GM19397 (cell line): ENCODE data around the gene NEURL1.

Experiments
- ATAC-seq: cut with Tn5 transposase; IDR thresholded peaks from one replicate; pipeline ENCODE4 v1.9.1; 2021; ENCODE audit warnings: mild to moderate bottlenecking, moderate library complexity; ENCODE audit not compliant: unreplicated experiment

The NEURL1 gene

GRCh38 chr10:103559776-103560175 lies 66.3 kb downstream of the NEURL1 start:
- ATAC-seq = no peak

DNA sequence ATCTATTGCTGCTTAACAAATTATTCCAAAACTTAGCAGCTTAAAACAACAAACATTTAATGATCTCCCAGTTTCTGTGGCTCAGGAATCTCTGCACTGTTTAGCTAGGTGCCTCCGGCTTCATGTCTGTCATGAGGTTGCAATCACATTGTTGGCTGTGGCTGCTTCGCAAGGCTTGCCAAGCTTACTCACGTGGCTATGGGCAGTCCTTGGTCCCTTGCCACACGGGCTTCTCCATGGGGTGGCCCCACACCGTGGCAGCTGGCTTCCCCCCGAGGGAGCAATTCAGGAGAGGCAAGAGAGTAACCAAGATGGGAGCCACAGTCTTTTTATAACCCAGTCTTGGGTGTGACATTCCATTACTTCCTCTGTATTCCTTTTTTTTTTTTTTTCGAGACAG lies 67.4 kb downstream of the NEURL1 start:
- ATAC-seq = no peak

- no peak for ATAC-seq
Measured at GRCh38 chr10:103562383-103562782, 68.9 kb downstream of the NEURL1 start.

DNA sequence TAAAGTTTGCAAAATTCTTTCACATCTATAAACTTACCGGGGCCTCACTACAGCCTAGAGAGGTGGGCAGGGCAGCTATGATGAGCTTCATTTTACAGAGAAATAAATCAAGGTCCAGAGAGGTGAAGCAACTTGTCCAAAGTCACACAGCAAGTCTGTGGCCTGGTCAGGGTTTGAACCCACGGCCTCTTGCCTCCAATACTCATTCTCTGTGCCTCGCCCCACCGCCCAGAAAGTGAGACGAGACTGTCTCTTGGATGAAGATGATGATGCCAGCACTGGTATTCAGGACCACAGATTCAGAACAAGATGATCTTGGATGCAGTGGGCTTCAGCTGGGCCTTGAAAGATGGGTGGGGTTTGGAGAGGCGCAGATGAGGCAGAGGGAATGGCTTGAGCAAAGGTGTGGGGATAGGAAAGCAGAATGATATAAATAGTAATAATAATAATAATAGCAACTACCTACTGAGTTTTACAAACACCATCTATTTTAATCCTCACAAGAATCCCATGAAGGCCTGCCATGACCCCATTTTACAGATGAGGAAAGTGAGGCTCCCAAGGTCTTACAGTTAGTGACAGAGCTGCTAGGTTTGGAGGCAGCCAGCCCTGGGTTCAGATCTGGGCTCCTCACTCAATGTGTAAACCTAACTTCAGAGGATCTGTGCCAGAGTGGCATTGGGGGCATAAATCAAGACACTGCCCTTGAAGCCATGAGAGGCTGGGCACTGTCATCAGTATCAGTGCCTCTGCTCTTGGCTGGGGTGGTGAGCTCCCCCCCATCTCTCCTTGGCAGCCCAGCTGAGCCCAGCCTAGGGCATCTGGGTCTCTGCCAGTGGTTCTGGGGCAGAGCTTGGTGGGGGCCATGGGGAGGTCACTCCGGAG lies 70.0 kb downstream of the NEURL1 start:
- ATAC-seq = no peak

DNA sequence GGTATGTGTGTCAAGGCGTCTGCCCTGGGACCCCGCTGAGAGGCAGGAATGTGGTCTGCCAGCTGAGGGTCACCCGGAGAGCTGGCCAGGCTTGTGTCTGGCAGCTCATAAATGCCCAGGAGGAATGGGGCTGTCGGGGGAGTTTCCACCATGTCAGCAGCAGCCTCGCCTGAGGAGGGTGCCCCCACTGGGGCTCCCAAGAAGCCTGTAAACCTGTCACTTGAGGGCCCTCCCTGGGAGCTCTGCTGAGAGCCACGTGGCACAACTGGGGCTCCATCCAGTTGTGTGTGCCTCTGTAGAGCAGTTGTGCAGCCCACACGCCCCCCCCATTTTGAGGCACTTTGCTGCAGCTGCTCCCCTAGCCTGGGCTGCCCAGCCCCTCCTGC lies 70.6 kb downstream of the NEURL1 start:
- ATAC-seq = no peak

DNA sequence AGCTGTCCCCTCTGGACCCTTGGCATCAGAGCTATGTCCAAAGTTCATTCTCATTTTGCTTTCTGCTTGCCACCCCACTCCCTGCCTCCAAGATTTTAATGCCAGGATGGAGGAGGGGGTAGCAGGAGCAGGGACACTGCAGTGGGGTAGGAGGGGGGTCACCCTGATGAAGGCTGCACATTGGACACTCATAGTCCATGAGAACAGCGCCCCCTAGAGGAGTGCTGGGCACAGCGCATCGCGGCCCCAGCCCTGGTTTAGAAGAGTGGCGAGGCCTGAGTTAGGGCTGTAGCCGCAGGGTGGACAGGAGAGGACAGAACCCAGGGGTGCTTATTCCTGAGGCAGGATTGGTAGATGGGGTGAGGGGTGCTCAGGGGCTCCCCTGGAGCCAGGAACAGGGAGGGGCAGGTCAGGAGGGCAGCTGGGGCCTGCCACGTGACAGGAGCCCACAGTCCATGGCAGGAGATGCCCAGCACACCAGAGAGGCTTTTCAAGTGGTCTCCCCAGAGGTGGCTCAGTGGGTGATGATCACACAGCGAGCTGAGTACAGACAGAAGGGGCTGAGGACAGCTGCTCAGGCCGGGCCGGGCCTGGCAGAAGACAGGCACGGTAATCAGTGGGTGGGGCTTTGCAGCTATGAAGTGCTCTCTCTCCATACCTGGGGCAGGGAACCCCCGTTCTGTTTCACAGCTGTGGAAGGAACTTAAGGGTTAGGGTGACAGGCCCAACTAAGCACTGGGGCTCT lies 71.4 kb downstream of the NEURL1 start:
- ATAC-seq = no peak

- no peak for ATAC-seq
Measured at GRCh38 chr10:103566536-103566935, 73.0 kb downstream of the NEURL1 start.

DNA sequence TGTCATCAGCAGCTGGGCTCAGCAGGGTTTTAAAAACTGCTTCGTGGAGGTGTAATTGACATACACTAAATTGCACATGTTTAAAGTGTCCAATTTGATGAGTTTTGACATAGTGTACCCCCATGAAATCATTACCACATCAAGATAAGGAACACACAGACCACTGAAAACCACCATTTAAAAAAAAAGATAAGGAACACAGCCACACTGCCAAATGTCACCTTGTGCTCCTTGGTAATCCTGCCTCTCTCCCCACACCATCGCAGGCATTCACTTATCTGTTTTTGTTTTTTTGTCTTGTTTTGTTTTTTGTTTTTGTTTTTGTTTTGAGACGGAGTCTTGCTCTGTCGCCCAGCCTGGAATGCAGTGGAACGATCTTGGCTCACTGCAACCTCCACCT lies 75.0 kb downstream of the NEURL1 start:
- ATAC-seq = no peak

DNA sequence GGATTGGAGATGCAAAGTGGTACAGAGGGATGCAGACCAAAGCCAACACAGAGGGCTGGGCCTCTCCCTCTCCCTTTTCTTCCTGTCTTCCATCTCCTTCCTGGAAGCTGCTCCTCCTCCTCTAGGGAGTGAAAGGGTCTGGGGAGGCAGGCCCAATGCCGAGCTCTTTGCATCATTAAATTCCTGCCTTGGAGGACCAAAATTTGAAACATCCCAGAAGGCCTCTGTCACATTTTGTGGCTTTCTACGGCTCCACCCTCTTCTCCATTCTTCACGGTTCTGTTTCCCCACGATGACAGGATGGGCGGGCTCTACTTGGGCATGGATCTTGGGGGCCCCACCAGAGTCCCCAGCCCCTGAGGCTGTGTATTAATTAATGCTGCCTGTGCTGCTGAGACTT lies 76.4 kb downstream of the NEURL1 start:
- no peak for ATAC-seq

GRCh38 chr10:103570844-103571655 lies 77.5 kb downstream of the NEURL1 start:
- no peak for ATAC-seq

- ATAC-seq = no peak
Measured at GRCh38 chr10:103571656-103571975, 78.1 kb downstream of the NEURL1 start.

DNA sequence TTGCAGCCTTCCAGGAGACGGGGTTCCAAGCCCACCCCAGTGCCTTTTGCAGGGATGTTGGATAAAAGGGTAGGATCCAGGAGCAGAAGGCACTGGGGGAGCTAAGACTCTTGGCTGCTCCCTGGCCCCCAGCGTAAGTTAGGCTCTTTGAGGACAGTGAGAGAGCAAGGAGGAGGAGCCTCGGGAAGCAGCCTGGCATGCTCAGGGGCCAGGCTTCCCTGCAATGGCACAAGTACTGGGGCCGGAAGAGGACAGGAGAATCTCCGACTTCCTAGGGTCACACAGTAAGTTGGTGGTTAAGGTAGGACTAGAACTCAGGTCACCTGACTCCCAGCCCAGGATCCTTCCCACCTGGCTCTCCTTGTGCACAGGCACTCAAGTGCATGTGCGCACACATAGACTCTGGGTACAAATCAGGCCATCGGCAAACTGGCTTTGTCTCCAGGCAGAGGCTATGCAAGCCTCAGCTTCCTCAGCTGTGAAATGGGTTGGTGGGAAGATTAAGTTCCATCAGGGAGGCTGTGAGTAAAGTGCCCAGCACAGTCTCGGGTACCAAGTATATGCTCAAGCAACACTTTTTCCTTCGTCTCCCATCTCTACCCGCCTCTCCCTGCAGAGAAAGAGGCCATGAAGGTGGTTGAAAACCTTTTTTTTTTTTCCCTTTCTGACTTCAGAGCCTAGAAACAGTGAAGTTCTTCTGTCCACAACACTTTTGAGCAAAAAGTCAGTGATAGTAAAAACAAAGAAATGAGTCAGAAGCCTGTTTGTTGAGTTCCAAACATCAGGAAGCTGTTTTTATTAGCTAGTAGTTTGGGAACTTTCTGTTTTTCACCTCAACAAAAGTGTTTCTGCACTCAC lies 79.1 kb downstream of the NEURL1 start:
- ATAC-seq = no peak

DNA sequence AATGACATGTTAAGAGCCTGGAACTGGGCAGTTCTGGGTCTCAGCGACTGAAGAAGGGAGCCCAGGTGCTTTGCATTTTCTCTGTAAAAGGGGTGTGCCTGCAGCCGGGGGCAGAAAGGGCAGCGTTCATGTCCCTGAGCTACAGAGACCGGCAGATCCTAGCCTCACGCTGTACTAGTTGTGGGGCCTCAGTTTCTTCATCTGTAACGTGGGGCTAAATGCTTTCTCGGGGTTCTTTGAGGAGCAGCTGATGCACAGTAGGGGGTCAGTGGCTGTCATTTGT lies 79.6 kb downstream of the NEURL1 start:
- no peak for ATAC-seq

- ATAC-seq = no peak
Measured at GRCh38 chr10:103574097-103575061, 80.9 kb downstream of the NEURL1 start.

DNA sequence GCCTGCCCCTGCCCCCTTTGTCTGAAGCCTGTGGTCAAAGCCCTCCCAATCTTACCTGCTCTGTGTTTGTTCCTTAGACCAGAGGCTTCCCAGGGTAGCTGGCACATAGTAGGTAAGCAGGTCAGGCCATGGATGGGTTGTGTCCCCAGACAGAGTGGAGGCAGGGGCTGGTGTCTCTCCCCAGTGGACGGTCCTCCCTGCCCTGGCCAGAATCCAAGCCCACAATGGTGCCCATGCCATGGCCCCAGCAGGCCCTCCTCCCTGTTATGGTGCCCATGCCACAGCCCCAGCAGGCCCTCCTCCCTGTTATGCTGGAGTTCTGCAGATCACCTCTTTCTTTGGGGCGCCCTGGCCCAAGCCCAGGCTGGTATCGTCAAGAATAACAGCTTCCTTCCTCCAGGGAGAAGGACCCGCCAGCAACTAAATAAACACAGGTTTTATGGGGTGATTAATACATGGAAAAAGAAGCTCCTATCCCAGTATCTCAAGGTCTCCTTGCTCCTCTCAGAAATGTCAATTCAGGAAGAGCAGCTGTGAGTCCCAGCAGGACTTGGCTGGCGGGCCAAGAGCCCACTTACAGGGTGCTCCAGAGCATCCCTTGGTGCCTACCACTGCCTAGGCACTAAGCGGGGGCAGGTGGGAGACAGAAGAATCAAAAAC lies 82.0 kb downstream of the NEURL1 start:
- ATAC-seq = no peak

DNA sequence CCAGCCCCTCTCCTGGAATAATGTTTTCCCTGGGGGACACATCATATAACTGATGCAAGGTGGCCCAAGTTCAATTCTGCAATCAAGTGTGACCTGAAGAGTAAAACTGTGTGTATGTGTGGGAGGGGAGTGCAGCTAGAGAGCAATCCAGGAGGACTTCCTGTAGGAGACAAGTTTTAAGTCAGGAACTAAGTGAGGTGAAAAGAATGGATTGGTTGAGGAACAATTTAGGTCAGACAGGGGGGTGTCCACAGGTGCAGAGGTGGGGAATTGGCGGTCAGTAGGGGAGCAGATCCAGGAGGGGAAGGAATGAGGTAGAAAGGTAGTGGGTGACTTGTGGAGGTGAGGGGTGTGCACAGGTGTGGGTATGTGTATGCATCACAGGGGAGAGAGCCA lies 82.6 kb downstream of the NEURL1 start:
- no peak for ATAC-seq

GRCh38 chr10:103576862-103577261 lies 83.4 kb downstream of the NEURL1 start:
- ATAC-seq = no peak

DNA sequence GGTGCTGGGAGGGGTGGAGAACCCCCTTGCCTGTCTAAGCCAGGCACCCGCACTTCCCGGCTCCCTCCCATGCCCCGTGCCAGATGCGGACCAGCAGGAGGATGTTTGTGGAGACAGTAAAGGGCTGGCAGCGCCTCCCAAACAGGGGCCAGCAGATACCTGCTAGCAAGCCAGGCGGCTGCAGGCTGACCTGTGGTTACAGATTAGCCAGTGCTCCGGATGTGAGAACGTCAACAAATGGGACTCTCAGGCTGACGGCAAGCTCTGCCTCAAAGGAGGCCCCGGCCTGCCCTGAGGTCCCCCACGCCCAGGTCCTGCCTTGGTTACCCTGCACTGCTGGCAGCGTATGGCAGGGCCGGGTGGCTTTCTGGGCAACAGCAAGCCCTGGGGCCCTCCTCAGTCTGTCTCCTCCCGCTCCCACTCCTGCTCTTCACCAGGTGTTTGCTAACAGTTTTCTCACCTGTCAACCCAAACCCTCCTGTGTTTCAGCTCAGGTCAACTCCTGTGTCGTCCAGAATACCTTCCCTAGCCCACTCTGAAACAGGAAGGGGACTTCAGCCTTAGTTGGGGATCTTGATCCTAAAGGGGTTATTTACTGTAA lies 85.4 kb downstream of the NEURL1 start:
- ATAC-seq = no peak

- no peak for ATAC-seq
Measured at GRCh38 chr10:103580011-103580410, 86.5 kb downstream of the NEURL1 start.
